Stimulated activated CD8-positive, alpha-beta memory T cell treated with anti-CD3 and anti-CD28 coated beads, Interleukin-15, amount 100 ng/mL, for 1 hour (primary cell): Measurements from ENCODE around the gene LAMTOR2.

Source experiments
- DNase-seq: peaks from one replicate; pipeline ENCODE4 v3.0.0-alpha.2; 2020; ENCODE audit warnings: low read depth

The LAMTOR2 gene

DNA sequence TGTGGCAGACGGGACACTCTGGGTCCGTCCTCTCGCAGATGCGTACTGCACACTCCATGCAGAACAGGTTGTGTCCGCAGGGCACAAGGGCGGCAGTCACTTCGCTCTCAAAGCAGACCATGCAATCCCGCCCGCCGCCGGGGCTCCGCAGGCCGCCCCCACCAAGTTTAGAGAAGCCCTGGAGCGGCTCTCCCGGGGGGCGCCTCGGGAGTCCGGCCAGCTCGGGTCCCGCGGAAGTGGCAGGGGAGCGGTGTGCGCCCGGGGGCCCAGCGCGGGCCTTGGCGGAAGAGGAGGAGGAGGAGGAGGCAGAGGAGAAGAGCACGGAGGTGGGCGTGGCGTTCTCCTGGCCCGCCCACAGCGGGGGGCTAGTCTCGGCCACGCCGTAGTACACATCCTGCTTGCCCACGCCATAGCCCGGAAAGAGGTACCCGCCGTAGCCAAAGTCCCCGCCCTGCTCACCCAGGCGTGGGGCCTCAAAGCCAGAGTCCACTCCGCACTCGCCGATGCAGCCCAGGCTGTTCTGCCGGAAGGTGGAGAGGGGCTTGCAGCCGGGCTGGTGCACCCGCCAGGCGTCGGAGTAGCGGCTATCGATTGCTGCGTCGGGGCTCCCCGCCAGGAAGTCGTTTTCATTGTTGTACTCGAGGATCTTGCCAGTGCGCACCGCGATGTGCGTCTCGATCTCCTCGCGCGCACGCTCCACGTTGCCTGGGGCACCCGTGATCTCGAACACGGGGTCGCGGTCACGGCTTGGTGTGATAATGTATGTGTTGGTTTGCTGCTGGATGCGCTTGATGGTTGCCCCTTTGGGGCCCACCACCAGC lies 22.2 kb downstream of the LAMTOR2 start:
- DNase-seq, result no peak

DNA sequence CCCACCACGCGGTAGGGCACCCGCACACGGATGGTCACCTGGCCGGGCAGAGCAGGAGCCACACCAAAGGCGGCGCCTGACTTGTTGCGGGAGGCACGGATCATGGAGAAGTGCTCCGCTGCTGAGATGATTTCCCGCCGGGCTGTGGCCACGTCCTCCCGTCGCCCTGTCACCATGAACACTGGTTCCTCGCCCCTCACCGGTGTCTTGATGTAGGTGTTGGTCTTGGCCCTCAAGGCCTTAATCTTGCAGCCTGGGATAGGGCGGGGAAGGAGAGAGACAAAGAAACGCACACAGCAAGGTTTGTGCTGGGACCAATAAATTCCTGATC lies 22.8 kb downstream of the LAMTOR2 start:
- DNase-seq, result no peak

DNA sequence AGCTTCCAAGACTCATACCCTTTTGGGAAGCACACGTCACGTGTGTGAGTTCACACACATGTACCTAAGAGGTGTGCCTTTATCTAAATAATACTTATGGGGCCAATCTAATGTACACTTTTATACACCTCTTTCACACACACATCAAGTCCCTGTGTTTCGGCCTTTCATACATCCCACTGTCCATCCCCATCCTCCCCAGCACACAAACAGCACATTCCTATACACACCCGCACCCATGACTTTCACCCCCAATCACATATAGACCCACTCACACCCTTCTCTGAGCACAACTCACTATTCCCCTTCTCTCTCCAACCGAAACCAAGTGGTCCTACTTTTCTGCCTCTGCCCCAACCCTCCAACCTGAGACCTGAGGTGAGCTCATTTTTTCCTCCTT lies 24.1 kb downstream of the LAMTOR2 start:
- DNase-seq, result no peak

DNA sequence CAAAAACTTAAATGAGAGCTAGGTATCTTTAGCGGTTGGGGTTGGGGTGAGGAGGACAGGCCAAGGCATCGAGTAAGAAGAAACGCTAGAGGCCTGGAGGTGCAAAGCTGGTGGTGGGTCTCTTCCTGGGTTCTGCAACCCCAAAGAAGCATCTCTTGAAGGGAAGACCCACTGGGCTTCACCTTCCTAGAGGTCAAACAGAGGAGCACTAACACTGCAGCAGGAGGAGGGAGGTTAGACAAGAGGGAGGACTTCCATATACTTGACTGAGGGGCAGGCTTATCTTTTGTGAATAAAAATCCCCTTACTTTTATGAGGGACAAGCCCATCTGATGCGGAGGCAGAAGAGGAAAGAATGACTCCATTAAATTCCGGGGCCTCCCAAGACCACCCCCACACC lies 25.2 kb downstream of the LAMTOR2 start:
- no peak for DNase-seq

DNA sequence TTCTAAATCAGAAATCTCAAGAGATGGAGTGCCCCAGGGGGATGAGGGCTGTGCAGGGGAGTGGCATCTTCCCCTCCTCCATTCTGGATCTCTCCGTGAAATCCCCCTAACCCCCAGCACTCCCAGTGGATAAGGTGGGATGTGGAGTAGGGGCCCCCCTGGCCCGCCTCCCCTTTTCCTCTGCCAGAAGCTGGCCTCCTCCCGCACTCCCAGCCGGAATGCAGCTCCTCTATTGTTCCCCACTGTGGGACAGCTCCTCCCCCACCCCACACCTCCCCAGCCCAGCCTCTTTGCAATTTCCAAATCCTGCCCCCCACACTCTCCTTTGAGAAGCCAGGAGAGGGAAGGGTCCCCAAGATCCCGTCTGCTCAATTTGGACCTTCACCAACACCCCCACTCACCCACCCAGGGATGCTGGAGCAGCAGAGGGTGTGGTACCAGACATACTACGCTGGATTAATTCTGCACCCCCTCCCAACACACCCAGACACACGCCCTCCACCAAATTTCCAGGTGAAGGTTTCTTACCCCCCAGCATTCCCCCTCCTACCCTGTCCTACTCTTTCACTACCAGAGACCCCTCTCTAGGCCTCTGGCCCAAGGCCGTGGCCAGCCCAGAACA lies 25.8 kb downstream of the LAMTOR2 start:
- no peak for DNase-seq

DNA sequence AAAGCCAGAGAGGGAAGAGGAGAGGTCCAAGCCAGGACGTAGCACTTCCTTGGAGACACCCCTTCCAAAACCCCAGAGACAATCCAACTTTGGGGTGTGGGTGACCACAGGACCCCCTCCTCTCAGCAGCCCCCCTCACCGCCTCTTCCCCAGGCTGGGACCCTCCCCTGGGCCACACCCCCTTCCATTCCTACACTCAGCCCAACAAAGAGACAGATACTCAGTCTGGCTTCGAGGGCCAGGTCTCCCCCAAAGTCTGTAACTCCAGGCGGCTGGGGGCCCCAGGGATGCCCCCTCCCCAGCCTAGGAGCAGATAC lies 26.2 kb downstream of the LAMTOR2 start:
- no peak for DNase-seq

DNA sequence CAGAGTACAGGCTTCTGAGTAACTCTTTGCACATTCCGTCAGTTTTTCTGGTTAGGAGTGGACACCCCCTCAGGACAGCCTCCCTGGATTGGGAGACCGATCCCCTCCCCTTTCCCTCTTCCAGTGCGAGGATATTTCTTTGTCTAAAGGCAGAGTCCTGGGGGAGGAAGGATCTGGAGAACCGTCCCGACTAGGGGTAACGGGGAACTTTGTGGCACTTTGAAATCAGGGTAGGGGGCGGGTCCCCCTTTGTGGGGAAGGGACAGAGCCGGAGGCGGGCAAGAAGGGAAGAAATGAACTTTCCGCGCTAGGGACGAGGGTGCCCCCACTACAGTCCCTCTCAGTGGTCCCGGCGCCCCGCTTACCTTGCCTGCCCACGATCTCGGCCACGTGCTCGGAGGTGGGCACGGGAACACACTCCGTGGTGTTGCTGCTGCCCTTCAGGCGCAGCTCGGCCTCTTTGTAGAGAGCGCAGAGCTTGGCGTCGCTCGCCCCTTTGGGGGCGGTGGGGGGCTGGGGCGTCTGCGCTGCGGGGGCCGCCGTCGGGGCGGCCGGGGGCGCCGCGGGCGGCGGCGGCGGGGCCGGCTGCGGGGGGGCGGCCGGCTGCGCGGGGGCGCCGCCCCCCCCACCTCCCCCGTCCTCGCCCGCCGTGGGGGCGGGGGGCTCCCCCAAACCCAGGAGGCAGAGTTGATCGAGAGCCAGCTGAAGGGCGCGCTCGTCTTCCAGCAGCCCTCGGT lies 26.8 kb downstream of the LAMTOR2 start:
- DNase-seq, result no peak

DNA sequence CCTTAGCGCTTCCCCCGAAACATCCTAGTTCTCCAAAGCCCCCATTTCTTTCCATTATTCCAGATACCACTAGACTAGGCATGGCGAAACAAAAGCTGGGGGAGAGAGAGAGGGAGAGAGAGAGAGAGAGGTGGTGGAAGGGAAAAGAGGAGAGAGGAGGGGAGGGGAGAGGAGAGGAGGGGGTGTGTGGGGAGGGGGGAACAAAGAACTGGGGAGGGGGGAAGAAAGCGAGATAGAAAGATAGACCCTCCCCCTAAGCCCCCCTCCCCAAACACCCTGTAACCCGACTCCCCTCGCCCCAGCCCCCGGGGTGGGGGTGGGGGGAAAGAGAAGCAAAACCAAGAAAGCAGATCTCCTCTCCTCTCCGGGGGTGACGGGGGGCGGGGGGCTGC lies 27.3 kb downstream of the LAMTOR2 start:
- no peak for DNase-seq

DNA sequence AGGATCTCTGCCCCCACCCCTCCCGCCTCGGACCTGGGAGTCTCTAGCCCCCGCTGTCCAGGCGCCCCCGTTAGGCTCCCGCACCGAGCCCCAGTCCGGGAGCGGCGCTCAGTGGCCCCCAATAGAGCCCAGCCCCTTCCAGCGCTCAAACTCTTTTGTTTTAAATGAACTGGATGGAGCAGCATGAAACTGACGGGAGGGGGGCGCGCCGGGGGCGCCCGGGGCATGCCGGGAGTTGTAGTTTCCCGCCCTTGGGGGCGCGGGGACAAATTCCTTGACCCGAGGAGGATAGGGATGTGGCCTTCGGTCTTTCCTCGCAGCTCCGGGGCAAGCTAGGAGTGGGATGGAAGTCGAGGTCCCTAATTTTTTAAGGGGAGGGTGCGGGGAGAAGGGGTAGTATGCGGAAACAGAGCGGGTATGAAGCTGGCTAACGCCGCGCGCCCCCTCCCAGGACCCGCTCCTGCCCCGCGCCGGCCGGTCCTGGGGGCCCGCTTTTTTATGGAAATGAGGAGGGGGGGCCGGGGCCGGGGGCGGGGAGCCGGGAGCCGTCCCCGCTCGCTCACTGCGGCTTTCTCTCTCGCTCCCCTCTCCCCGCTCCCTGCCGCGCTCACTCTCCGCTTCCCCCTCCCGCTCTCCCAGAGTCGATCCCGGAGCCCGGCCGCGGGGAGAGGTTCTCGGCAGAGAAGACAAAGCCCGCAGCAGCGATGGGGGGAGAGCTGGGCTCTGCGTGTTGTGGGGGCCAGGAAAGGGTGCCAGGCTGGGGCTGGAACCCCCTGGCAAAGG lies 27.9 kb downstream of the LAMTOR2 start, which contains the start of gene MEX3A:
Gene MEX3A (minus strand): TSS at position 157 of the 783 bp plus-strand sequence. CDS start 467 bp downstream, outside the sequence.
- no peak for DNase-seq

DNA sequence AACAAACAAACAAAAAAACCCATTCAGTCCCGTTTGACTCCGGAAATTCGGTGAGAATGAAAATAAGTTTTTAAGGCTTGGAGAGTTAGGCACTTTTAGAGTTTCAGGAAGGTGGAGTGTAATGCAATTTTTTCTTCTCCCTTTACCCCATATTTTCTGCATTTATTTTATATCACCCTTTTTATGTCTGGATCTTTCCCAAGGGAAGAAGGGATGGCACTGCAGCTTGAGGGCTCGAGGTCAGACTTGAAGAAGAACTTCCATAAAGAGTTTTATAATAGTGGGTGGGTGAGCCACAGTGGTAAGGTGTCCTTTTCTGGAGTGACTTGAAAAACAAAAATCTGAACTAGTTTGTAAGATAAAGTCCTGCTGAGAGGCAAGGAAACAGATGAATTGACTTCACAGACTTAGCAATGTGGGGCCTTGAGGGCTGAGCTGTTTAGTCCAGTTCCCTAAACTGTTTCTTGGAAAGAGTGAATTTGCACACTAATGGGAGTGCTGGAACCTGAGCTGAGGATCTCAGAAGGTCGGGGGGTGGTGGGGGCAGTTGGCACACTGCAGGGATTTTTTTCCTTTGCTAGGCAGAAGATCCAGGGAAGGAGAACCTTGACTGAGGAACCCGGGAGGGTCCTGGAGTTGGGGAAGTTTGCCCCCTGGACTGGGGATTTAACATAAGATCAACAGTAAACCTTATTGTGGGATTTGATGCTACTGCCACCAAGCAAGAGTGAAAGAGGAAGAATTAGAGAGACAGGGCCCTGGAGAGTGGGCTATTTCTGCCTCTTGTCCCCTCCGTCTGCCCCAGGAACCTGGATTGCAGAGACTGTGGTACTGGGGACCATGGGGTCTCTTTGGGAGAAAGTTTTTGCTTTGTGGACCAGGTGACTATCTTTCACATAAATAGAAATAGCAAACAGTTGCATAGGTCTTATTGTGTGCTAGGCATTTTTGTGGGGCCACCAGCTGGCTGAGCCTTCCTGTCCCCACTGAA lies 29.5 kb downstream of the LAMTOR2 start:
- no peak for DNase-seq

DNA sequence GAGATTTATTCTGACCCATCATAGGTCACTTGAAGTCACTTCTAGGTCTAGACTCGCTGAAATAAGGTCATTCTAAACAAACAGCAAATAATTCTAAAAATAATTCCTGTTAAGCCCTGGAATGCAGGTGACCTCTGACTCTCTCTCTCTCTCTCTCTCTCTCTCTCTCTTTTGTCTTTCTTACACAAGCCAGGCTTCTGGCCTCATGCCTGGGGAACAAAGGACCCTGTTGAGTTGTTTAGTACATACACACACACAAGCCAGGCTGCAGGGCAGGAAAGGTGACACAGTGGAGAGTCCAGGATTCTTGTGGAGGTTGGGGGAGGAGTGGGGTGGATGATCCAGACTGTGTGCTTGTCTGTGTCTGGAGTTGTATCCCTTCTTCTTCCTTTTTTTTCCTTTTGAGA lies 31.7 kb downstream of the LAMTOR2 start:
- DNase-seq, result no peak

DNA sequence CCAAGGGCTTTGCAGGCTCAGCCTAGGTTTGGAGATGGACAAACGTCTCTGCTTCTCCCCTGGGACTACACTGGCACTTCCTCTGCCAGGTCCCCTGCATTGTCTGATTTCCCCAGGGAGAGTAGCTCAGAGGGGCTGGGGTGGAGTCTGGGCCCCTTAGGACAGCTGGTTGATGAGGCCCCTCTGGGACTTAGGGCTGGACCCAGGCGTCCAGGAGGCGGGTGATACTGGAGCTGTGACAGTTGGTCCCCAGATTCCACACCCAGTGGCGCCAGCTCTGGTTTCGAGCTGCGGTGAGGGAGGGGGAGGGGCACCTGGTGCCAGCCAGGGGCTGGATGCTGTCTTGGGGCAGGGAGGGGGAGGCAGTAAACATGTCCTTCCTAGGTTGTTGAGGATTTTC lies 35.1 kb downstream of the LAMTOR2 start:
- DNase-seq, result no peak

DNA sequence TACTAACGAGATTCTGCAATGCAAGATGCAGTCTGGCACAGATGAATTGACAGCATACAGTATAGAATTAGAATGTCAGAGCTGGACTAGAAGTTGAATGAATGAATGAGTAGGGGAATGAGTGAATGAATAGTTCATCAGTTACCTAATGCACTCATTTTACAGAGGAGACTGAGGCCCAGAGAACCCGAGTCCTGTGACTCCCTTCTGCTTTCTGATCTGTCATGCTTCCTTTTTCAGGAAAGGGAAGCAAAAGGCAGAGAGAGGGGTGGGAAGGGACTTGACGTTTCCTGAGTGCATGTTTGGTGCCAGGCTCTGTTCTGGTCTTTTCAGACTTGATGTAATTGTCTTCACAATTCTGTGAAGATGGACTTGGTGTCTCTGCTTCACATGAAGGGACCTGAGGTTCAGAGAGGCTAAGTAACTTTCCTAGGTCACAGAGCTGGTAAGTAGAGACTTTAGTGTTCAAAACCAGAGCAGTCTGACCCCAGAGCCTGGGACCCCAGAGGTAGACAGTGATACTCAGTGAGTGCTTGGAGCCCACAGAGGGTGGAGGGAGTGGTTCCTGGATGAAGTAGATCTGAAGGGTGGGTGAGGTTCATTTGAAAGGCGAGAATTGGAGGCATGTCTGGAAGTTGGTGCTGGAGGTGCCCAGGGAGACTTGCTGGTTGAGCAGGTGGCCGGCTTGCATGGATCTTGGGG lies 35.7 kb downstream of the LAMTOR2 start:
- DNase-seq, result no peak

DNA sequence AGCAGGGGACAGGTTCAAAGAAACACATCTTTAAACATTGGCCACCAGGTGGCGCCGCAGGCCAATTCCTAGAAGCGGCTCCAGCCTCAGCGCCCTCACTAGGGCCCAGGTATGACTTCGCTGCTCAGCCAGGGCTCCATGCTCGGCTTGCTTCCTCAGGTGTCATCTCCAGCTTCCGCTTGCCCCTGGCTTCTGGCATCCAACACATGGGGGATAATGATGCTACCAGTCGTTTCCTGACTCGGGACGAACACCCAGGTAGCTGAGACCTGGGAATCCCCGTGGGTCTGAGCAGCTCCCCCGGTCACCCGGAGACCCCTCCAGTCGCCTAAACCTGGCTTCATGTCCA lies 36.2 kb downstream of the LAMTOR2 start:
- DNase-seq, result peak; percentile 84

DNA sequence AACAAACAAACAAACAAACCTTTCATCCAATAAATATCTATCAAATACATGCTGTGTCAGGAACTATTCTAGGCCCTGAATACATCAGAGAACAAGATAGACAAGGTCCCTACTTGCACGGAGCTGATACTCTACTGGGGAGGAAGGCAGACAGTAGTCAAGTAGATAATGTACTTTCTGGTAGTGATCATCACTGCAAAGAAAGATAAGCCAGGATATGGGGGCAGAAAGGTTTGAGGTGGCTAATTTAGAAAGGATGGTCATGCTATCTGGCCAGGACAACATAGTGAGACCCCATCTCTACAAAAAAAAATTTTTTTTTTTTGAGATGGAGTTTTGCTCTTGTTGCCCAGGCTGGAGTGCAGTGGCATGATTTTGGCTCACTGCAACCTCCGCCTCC lies 37.0 kb downstream of the LAMTOR2 start:
- DNase-seq, result no peak

DNA sequence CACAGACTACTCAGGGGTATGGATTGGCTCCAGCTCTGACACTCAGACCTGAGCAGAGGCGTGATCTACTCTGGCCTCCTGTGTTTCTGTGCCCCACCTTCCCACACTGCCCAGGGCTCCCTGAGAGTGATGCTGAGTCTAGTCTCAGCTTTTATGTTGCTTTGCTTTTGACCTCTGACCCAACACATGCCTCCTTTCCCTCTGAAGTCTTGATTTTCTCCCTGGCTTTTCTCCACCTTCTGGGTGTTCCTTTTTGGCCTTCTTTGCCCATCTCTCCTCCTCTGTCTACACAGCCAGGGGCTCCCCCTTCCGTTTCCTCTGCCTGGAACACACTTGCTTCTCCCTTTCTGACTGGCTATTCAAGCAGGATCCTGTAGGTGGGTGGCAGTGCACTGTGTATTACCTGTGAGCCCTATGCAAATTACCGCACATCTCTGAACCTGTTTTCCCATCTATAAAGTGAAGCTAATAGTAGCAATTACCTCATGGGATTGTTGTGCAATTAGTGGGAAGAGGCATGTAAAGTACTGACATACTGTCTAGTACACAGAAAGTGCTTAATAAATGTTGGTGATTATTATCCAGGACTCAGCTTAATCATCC lies 41.4 kb downstream of the LAMTOR2 start:
- no peak for DNase-seq

DNA sequence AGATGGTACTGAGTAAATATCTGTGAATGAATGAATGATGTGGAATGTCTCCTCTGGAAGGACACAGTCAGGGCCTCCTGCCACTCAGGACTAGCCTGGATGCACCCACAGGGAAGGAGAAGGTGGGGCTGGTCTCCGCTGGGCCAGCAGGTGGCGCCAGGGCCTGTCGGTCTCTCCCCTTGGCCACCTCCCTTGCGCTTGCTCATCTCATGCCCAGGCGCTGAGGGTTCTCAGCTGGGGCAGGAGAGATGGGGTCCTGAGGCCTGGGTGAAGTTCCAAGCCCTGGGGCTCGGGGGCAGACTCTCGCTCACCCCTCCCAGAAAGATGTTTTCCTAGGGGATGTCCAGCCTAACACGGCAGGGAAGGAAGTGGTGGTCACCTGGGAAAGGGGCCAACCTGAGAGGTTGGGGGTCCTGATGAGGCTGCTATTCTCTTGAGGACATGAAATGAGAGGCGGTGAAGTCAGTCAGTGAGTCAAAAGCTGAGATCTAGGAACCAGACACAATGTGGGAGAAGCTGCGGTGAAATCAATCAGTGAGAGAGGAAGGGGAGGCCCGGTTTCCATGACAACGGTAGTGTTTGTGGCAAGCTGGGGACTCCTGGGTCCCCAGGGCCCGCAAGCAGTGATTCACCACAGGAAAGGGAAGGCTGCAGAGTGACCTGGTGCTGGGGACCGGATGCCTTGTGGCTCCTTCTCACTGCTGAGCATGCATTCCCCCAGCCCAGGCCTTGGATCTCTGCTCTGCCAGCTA lies 42.2 kb downstream of the LAMTOR2 start:
- DNase-seq, result peak; percentile 63

DNA sequence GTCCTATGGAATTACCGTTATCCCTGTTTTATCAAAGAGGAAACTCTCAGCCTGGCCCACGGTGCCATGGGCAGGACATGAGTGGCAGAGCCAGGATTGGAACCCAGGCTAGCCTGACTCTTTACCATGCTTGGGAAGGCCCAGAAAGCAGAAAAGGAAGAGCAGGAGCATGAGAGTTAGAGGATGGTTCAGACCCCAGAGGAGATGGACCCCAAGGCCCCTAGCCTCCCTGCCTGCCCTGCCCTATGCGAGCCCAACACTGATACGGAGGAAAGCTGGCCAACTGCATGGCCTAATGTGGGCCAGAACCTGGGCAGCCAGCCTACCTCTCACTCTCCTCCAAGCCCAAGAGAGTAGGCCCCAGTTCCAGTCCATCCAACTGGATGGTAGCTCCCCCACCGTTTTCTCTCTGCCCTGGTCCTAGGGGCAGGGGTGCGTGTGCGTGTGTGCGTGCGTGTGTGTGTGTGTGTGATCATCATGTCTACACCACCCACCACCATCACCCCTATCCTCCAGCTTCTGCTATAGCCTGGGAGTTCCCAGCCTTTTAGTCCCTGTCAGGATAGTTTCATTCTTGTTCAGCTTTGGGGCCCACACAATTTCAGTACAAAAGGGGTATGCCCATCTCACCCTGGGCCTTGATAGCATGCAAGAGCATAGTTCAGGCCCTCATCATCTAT lies 43.1 kb downstream of the LAMTOR2 start:
- DNase-seq, result no peak

DNA sequence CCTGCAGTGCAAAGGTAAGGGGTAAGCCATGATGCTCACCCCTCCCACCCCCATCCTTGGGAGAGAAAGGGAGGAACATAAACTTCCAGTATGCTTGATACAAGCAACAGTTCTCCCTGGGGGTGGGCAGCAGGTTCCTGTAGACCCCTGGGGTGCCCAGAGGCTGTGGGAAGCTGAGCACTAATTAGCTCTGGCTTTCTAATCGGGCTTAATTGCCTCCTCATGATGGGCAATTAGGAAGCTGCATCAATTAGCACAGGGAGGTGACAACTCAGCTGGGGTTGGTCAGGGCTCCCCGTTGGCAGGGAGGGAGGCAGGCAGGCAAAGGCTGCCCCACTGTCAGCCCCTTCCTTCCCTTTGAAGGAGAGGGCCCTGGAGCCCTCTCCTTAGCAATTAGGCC lies 44.2 kb downstream of the LAMTOR2 start:
- no peak for DNase-seq
